ENCODE measurements around the gene PPP1R37. TPM values are rescaled to one million over a fixed set of nuclear protein-coding genes. Genes with fewer than 3 reads are reported as not detected.
A peak's percentile ranks its signal among the peaks of the same experiment; 100 is the strongest.

PPP1R37 gene
- total and polyA plus RNA-seq, 2 of the 13 experiments (the other 11 are each of a cell fraction or from before 2014, with no cell fraction given): 9.0 to 14.3 TPM

GRCh38 chr19:45171211-45171623, 78.2 kb downstream of the PPP1R37 start (continued):
- TF ChIP-seq ATF4 (CRISPR knock-in tag; IDR thresholded peaks at IDR 0.05) (peak in 1 of 2 experiments; percentile 46; a peak in 1 of 4 replicates), NFYC (CRISPR knock-in tag; IDR thresholded peaks at IDR 0.05) (no peak), ZNF567 (CRISPR knock-in tag; IDR thresholded peaks at IDR 0.05; ENCODE audit: borderline replicate concordance) (no peak), TBX3 (IDR thresholded peaks at IDR 0.05; ENCODE audit: borderline replicate concordance) (0 out of 2 replicates have a peak, but pooled peaks have one; percentile 45), CSRNP1 (CRISPR knock-in tag; IDR thresholded peaks at IDR 0.05) (no peak), RCOR2 (CRISPR knock-in tag; IDR thresholded peaks at IDR 0.05) (0 out of 2 replicates have a peak, but pooled peaks have one; percentile 29), DNMT3B (CRISPR knock-in tag; conservative IDR thresholded peaks at IDR 0.05) (no peak), HOXA7 (CRISPR knock-in tag; IDR thresholded peaks at IDR 0.05) (no peak), POLR2AphosphoS2 (IDR thresholded peaks at IDR 0.05; ENCODE audit: low read depth, low read length) (no peak), ZNF142 (CRISPR knock-in tag; IDR thresholded peaks at IDR 0.05) (no peak), TFAP4 (IDR thresholded peaks at IDR 0.05; ENCODE audit: borderline replicate concordance, low read depth) (no peak), RORA (CRISPR knock-in tag; IDR thresholded peaks at IDR 0.05) (no peak), ZNF333 (CRISPR knock-in tag; IDR thresholded peaks at IDR 0.05; ENCODE audit: borderline replicate concordance) (no peak), ZNF589 (CRISPR knock-in tag; conservative IDR thresholded peaks at IDR 0.05) (no peak), ZNF687 (CRISPR knock-in tag; IDR thresholded peaks at IDR 0.05) (no peak), IKZF1 (IDR thresholded peaks at IDR 0.05) (no peak), RXRB (CRISPR knock-in tag; IDR thresholded peaks at IDR 0.05; ENCODE audit: borderline replicate concordance) (peak; percentile 64; the same call in 1 of the 2 replicates)

All from HepG2 (cell line).